NT2/D1 (cell line): ENCODE measurements around the gene MAST4.

ENCODE experiments used
- SUZ12 ChIP-seq: IDR thresholded peaks from 2 replicates; pipeline ENCODE4 v1.6.1; 2011; ENCODE audit not compliant: insufficient read length, insufficient read depth; ENCODE audit errors: extremely low read depth
- YY1 ChIP-seq: IDR thresholded peaks from 2 replicates; pipeline ENCODE4 v1.6.1; 2011; ENCODE audit not compliant: insufficient read length, insufficient read depth
- ZNF274 ChIP-seq: IDR thresholded peaks from 2 replicates; pipeline ENCODE4 v1.6.1; 2011; ENCODE audit warnings: mild to moderate bottlenecking, low read depth, low read length

- TF ChIP-seq YY1, result no peak
- TF ChIP-seq SUZ12, result no peak
- no peak for TF ChIP-seq ZNF274
These were observed 277.8 kb downstream of the MAST4 start for GRCh38 chr5:66874004-66874403.
